Liver (tissue), 9 donors: Measurements from ENCODE around the gene SKOR1. TPM values are rescaled to one million over a fixed set of nuclear protein-coding genes. Genes with fewer than 3 reads are reported as not detected.

ENCODE experiments used
- DNase-seq: peaks from one replicate; pipeline ENCODE4 v3.0.0-alpha.2; 2017; ENCODE audit warnings: low spot score
- H3K27ac ChIP-seq, 2 donors: one replicate each; pipeline ENCODE4 v1.7.0; 2013; ENCODE audit warnings: inconsistent platforms in 2 of 2, low read length in 2 of 2, control low read depth in 1 of 2, low read depth in 1 of 2, mild to moderate bottlenecking in 1 of 2
- H3K27me3 ChIP-seq, 4 donors: one replicate each; pipeline versions ENCODE4 v1.6.1 to v1.7.0; 2013; ENCODE audit warnings: low read length in 3 of 4, inconsistent platforms in 1 of 4, mild to moderate bottlenecking in 1 of 4, moderate library complexity in 1 of 4; ENCODE audit not compliant: control insufficient read depth in 4 of 4, insufficient read depth in 4 of 4
- H3K36me3 ChIP-seq, 4 donors: one replicate each; pipeline versions ENCODE4 v1.6.1 to v1.7.0; 2013; ENCODE audit warnings: low read length in 3 of 4, mild to moderate bottlenecking in 3 of 4, low read depth in 1 of 4, moderate library complexity in 1 of 4; ENCODE audit not compliant: control insufficient read depth in 4 of 4, insufficient read depth in 3 of 4
- H3K4me1 ChIP-seq, 4 donors: one replicate each; pipeline versions ENCODE4 v1.6.1 to v1.7.0; 2013; ENCODE audit warnings: low read length in 3 of 4, mild to moderate bottlenecking in 3 of 4, moderate library complexity in 1 of 4; ENCODE audit not compliant: control insufficient read depth in 4 of 4, insufficient read depth in 4 of 4
- H3K4me3 ChIP-seq, 3 donors: one replicate each; pipeline versions ENCODE4 v1.6.1 to v1.7.0; 2013; ENCODE audit warnings: low read length in 3 of 3, control low read depth in 1 of 3, low read depth in 1 of 3, mild to moderate bottlenecking in 1 of 3
- H3K9ac ChIP-seq, 2 donors: one replicate each; pipeline ENCODE4 v1.7.0; 2013; ENCODE audit warnings: low read length in 2 of 2, mild to moderate bottlenecking in 2 of 2, moderate library complexity in 2 of 2, control low read depth in 1 of 2, low read depth in 1 of 2
- H3K9me3 ChIP-seq, 4 donors: one replicate each; pipeline versions ENCODE4 v1.6.1 to v1.7.0; 2013; ENCODE audit warnings: low read length in 3 of 4; ENCODE audit not compliant: control insufficient read depth in 4 of 4
- ATF3 ChIP-seq: IDR thresholded peaks from 2 replicates; pipeline ENCODE4 v1.6.1; 2016; ENCODE audit warnings: antibody characterized with exemption
- EGR1 ChIP-seq, 2 donors: IDR thresholded peaks; 2 replicates each; pipeline ENCODE4 v1.6.1; 2016 to 2018; ENCODE audit warnings: antibody characterized with exemption in 2 of 2, low read depth in 2 of 2
- FOXA1 ChIP-seq: IDR thresholded peaks from 2 replicates; pipeline ENCODE4 v1.6.1; 2016; ENCODE audit warnings: antibody characterized with exemption
- FOXA2 ChIP-seq: IDR thresholded peaks from 2 replicates; pipeline ENCODE4 v1.6.1; 2016; ENCODE audit warnings: antibody characterized with exemption
- GABPA ChIP-seq, 2 donors: IDR thresholded peaks in 1 of 2; conservative IDR thresholded peaks in 1 of 2; 2 replicates each; pipeline ENCODE4 v1.6.1; 2016; ENCODE audit warnings: antibody characterized with exemption in 2 of 2, mild to moderate bottlenecking in 1 of 2, moderate library complexity in 1 of 2
- HNF4A ChIP-seq, 2 donors: conservative IDR thresholded peaks; 2 replicates each; pipeline ENCODE4 v1.6.1; 2016; ENCODE audit warnings: antibody characterized with exemption in 2 of 2, mild to moderate bottlenecking in 2 of 2
- HNF4G ChIP-seq: IDR thresholded peaks from 2 replicates; pipeline ENCODE4 v1.6.1; 2016; ENCODE audit warnings: antibody characterized with exemption
- JUND ChIP-seq, 2 donors: IDR thresholded peaks; 2 replicates each; pipeline ENCODE4 v1.6.1; 2016; ENCODE audit warnings: antibody characterized with exemption in 2 of 2
- NR2F2 ChIP-seq: IDR thresholded peaks from 2 replicates; pipeline ENCODE4 v1.6.1; 2016; ENCODE audit warnings: antibody characterized with exemption
- RAD21 ChIP-seq, 2 donors: IDR thresholded peaks; 2 replicates each; pipeline ENCODE4 v1.6.1; 2016; ENCODE audit warnings: antibody characterized with exemption in 2 of 2, mild to moderate bottlenecking in 2 of 2
- REST ChIP-seq: IDR thresholded peaks from 2 replicates; pipeline ENCODE4 v1.6.1; 2016; ENCODE audit warnings: antibody characterized with exemption, mild to moderate bottlenecking
- RXRA ChIP-seq, 2 donors: IDR thresholded peaks; 2 replicates each; pipeline ENCODE4 v1.6.1; 2017 to 2018; ENCODE audit warnings: antibody characterized with exemption in 2 of 2, mild to moderate bottlenecking in 1 of 2
- SP1 ChIP-seq: IDR thresholded peaks from 2 replicates; pipeline ENCODE4 v1.6.1; 2018; ENCODE audit warnings: antibody characterized with exemption, mild to moderate bottlenecking
- TAF1 ChIP-seq: conservative IDR thresholded peaks from 2 replicates; pipeline ENCODE4 v1.6.1; 2016; ENCODE audit warnings: antibody characterized with exemption, mild to moderate bottlenecking
- YY1 ChIP-seq: IDR thresholded peaks from 2 replicates; pipeline ENCODE4 v1.6.1; 2016; ENCODE audit warnings: antibody characterized with exemption, mild to moderate bottlenecking
- WGBS: extraction: QIAGEN DNeasy Blood & Tissue Kit; methylation state at CpG from one replicate; pipeline ENCODE4 v1.1.7; 2013; 5-methylcytosine and 5-hydroxymethylcytosine counted together
- polyA plus RNA-seq, 2 donors: library from polyadenylated mRNA; stranded (reverse) in 1 of 2; unstranded in 1 of 2; fragments of 200-250 nt in 1 of 2; fragments of >200 nt in 1 of 2; fragmentation: Nextera tagmentation in 1 of 2; extraction: Ambion mirVana in 1 of 2; gene quantifications; one replicate each; pipeline versions ENCODE4 v1.2.1 to v1.2.3, GENCODE V29; 2013 to 2015
- total RNA-seq, 2 donors: library from RNA; depleted of rRNA; stranded (reverse); fragments of >200 nt; gene quantifications; one replicate each; pipeline ENCODE4 v1.2.3, GENCODE V29; 2014
- TF ChIP-seq, protein P1 (sequence below): IDR thresholded peaks from 2 replicates; pipeline ENCODE4 v1.6.1; 2016; ENCODE audit warnings: antibody characterized with exemption
- TF ChIP-seq, protein P2 (sequence below): fragments of 150-350 bp; IDR thresholded peaks from 2 replicates; pipeline ENCODE4 v1.5.1; 2017; ENCODE audit warnings: improper control_type of control experiment, low read depth, low read length; ENCODE audit not compliant: missing input control
- TF ChIP-seq, protein P3 (sequence below): IDR thresholded peaks from 2 replicates; pipeline ENCODE4 v1.6.1; 2016; ENCODE audit warnings: antibody characterized with exemption
- donor health status: healthy.
- donor health status: healthy.
- donor health status: healthy.
- donor health status: healthy.
- donor health status: healthy.

The SKOR1 gene
- total and polyA plus RNA-seq, 4 donors = 0.02 to 0.17 (median 0.05) TPM; not detected in 1

- Histone ChIP-seq H3K9me3 (no peaks in the 10 kb centered on the region), H3K4me1 (peaks cover 10 to 40% (median 31%) of the 10 kb centered on the region in 4 donors), H3K27ac (peak overlapping the region; percentile 93), H3K36me3 (no peaks in the 10 kb centered on the region), H3K4me3 (peak overlapping the region; percentile 38 to 74 (median 38)), H3K27me3 (no peaks in the 10 kb centered on the region), H3K9ac (peak overlapping the region in 1 of 2 donors; percentile 79)
- peak; percentile 35 for DNase-seq
- 12% methylated on average over 12 of the region's 12 CpGs for WGBS
- TF ChIP-seq RXRA (IDR thresholded peaks at IDR 0.05) (no peak), HNF4A (conservative IDR thresholded peaks at IDR 0.05) (no peak), HNF4G (no peak), YY1 (no peak), EGR1 (IDR thresholded peaks at IDR 0.05; ENCODE audit: low read depth in 2 of 2) (no peak), FOXA2 (no peak), SP1 (no peak)
- TF ChIP-seq, protein P1, sequence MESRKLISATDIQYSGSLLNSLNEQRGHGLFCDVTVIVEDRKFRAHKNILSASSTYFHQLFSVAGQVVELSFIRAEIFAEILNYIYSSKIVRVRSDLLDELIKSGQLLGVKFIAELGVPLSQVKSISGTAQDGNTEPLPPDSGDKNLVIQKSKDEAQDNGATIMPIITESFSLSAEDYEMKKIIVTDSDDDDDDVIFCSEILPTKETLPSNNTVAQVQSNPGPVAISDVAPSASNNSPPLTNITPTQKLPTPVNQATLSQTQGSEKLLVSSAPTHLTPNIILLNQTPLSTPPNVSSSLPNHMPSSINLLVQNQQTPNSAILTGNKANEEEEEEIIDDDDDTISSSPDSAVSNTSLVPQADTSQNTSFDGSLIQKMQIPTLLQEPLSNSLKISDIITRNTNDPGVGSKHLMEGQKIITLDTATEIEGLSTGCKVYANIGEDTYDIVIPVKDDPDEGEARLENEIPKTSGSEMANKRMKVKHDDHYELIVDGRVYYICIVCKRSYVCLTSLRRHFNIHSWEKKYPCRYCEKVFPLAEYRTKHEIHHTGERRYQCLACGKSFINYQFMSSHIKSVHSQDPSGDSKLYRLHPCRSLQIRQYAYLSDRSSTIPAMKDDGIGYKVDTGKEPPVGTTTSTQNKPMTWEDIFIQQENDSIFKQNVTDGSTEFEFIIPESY = no peak
Measured at GRCh38 chr15:67839499-67839928, 14.2 kb downstream of the SKOR1 start.

DNA sequence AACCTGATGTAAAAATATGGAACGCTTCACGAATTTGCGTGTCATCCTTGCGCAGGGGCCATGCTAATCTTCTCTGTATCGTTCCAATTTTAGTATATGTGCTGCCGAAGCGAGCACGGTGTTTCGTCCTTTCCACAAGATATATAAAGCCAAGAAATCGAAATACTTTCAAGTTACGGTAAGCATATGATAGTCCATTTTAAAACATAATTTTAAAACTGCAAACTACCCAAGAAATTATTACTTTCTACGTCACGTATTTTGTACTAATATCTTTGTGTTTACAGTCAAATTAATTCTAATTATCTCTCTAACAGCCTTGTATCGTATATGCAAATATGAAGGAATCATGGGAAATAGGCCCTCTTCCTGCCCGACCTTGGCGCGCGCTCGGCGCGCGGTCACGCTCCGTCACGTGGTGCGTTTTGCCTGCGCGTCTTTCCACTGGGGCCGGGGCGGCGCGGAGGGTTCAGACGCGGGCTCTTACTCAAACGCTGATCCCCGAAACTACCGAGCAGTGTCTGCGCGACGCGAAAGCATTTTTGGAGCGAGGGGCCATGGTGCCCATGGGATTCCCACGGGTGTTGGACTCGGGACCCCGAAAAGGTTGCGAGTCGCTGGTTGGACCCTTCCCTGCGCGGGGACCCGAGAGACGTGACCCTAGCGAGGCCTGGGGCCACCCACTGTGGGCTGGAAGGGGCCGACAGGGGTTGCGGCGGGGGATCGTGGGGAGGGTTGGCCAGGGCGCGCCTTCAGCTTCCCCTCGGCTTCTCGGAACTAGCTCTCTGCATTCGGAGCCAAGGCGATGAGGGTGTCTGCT, 14.8 kb downstream of the SKOR1 start, which contains the start of gene RNU6-1:
TSS of gene RNU6-1 (minus strand) at position 117 of the 820 bp plus-strand sequence.
- H3K36me3 ChIP-seq = no peaks in the 10 kb centered on the region
- H3K9me3 ChIP-seq = no peaks in the 10 kb centered on the region
- TF ChIP-seq, protein P2, sequence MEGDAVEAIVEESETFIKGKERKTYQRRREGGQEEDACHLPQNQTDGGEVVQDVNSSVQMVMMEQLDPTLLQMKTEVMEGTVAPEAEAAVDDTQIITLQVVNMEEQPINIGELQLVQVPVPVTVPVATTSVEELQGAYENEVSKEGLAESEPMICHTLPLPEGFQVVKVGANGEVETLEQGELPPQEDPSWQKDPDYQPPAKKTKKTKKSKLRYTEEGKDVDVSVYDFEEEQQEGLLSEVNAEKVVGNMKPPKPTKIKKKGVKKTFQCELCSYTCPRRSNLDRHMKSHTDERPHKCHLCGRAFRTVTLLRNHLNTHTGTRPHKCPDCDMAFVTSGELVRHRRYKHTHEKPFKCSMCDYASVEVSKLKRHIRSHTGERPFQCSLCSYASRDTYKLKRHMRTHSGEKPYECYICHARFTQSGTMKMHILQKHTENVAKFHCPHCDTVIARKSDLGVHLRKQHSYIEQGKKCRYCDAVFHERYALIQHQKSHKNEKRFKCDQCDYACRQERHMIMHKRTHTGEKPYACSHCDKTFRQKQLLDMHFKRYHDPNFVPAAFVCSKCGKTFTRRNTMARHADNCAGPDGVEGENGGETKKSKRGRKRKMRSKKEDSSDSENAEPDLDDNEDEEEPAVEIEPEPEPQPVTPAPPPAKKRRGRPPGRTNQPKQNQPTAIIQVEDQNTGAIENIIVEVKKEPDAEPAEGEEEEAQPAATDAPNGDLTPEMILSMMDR = no peak
- TF ChIP-seq GABPA (IDR thresholded peaks at IDR 0.05 in 1 of 2, conservative IDR thresholded peaks at IDR 0.05 in 1 of 2) (peak in 1 of 2 donors; percentile 56), YY1 (peak; percentile 81), FOXA1 (no peak), REST (peak; percentile 13), HNF4A (conservative IDR thresholded peaks at IDR 0.05) (peak in 1 of 2 donors; percentile 3), RXRA (IDR thresholded peaks at IDR 0.05) (peak; percentile 23 to 26), SP1 (peak; percentile 25), EGR1 (IDR thresholded peaks at IDR 0.05; ENCODE audit: low read depth in 2 of 2) (no peak), ATF3 (peak; percentile 79), HNF4G (no peak), JUND (IDR thresholded peaks at IDR 0.05) (no peak), NR2F2 (peak; percentile 44), TAF1 (no peak), FOXA2 (no peak), RAD21 (IDR thresholded peaks at IDR 0.05) (peak; percentile 4 to 15)
- TF ChIP-seq, protein P3, sequence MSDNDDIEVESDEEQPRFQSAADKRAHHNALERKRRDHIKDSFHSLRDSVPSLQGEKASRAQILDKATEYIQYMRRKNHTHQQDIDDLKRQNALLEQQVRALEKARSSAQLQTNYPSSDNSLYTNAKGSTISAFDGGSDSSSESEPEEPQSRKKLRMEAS = peak; percentile 45
- TF ChIP-seq, protein P1 = peak; percentile 65
- peak within 1 kb of the TSS; percentile 66 to 83 for H3K9ac ChIP-seq
- whole genome bisulfite sequencing = under 1% methylated on average over 62 of the region's 62 CpGs
- peak within 1 kb of the TSS; percentile 74 to 92 (median 79) for H3K4me3 ChIP-seq
- H3K27ac ChIP-seq = peak within 1 kb of the TSS; percentile 93
- peak; percentile 91 for DNase-seq
- peaks cover 9 to 34% (median 24%) of the 10 kb centered on the region in 4 donors for H3K4me1 ChIP-seq
- no peaks in the 10 kb centered on the region for H3K27me3 ChIP-seq
